GM21423 (cell line): ENCODE results near the gene RAD50.
A peak's percentile ranks its signal among the peaks of the same experiment; 100 is the strongest.
"Not testable (repeated sequence)": the region's sequence is repeated elsewhere in the genome, so short reads cannot be mapped to it uniquely, and the experiment has no call there.

Experiments
- ATAC-seq: cut with Tn5 transposase; IDR thresholded peaks from one replicate; pipeline ENCODE4 v1.9.1; 2021; ENCODE audit warnings: mild to moderate bottlenecking, moderate library complexity; ENCODE audit not compliant: unreplicated experiment

RAD50 gene

GRCh38 chr5:132556763-132557477 lies at the start of gene RAD50:
Gene RAD50 (plus strand): TSS chr5:132556977. CDS start chr5:132557325, 348 bp downstream.
- peak; percentile 96 for ATAC-seq

- no peak for ATAC-seq
Measured at GRCh38 chr5:132510076-132510475, 46.7 kb upstream of the RAD50 start.

GRCh38 chr5:132513618-132514336 lies 43.0 kb upstream of the RAD50 start:
- ATAC-seq: not testable (repeated sequence)

GRCh38 chr5:132522067-132522466 lies 34.7 kb upstream of the RAD50 start:
- not testable (repeated sequence) for ATAC-seq

DNA sequence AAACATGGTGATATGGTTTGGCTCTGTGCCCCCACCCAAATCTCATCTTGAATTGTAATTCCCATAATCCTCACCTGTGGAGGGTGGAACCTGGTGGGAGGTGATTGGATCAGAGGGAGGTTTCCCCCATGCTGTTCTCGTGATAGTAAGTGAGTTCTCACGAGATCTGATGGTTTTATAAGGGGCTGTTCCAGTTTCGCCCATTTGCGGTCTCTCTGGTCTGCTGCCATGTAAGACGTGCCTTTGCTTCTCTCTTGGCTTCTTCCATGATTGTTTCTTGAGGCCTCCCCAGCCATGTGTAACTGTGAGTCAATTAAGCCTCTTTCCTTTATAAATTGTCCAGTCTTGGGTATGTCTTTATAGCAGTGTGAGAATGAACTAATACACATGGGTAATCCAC lies 31.9 kb upstream of the RAD50 start:
- not testable (repeated sequence) for ATAC-seq

- peak; percentile 77 for ATAC-seq
Measured at GRCh38 chr5:132525299-132525724, 31.5 kb upstream of the RAD50 start.

DNA sequence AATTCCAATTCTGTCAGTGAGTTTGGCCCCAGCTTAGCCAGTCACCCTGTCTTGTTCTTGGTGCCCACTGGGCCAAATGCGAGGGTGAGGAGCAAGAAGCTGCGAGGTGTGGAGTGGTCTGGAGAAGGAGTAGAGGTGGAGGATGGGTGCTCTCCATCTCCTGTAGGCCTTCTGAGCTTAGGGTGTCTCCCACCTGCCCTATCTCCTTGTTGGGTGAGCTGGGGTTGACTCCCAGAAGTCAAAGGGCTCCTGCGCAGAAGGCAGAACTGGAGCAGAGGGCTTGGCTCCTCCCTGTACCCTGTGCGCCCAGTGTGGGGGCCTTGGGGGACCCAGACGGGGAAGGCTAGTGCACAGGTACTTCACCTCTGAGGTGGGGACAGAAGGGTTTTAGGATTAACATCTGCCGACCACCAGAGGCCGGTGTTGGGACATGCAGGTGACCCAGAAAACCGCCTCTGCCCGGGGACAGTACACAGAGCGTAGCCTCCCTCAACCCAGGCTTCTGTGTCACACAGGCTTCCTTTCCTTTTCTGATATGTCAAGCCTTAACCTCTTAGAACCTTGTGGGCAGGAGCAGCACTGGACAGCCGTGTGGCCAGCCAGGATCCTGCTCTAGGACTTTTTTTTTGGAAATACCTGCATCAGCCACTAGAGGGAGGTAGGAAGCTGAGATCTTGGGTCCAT lies 30.3 kb upstream of the RAD50 start:
- ATAC-seq: peak; percentile 41

DNA sequence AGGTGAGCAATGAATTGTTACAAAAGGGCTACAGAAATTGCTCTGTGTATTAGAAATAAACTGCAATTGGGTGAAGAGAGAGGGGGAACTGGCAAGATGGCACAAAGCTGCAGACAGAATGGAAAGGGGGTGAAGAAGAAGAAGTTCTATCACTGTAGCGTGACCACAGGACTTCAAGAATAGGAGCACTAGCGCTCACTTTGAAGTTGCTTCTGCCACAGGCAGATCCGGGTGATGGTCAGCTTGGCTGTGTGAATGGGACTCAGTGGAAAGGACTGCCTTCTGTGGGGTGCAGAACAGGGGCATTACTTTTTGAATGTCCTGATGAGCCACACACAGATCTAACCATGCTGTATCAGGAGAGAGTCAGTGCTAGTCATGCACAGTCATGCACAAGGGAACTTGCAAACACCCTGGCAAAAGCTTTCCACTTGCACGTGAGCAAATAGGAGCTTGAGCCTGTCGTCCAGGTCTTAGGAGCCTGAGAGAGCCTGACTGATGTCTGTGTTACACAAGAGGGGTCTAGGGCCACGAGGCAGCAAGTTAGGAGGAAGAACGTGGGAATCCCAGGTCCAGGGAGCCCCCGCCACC lies 29.7 kb upstream of the RAD50 start:
- ATAC-seq: no peak

GRCh38 chr5:132528021-132528420 lies 28.8 kb upstream of the RAD50 start:
- ATAC-seq: no peak

DNA sequence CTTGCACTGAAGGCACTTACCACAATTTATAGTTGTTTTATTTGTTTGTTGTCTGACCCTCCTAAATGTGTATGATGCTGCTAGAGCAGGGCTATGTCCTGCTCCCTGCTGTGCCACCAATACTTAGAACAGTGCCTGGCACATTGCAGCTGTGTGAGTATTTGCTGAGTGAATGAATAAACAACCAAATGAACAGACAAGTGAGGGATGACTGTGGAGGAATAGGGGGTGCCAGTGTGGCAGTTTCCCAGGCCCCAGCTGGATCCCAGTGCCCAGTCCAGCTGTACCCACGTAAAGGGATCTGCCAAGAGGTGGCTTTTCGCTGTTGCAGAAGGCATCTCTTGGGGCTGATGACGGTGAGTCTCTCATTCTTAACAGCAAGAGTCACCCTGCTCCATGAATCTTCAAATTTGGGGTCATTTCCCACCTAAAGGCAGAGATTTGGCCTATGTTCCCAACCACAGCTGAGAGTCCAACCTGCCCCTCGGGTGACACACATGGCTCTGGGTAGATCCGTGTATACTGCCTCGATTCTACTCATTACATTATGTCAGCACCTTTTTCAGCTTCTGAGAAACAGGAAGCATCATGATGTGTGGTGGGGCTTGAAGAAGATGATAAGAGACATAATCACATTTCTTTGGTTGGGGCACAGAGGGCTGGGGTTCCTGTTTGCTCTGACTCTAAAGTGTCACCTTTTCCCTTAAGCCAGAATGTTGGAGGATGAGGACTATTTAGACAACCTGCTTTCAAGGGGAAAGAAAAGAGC lies 27.7 kb upstream of the RAD50 start:
- no peak for ATAC-seq

GRCh38 chr5:132530946-132531345 lies 25.8 kb upstream of the RAD50 start:
- ATAC-seq: no peak

- no peak for ATAC-seq
Measured at GRCh38 chr5:132539716-132540115, 17.1 kb upstream of the RAD50 start.

DNA sequence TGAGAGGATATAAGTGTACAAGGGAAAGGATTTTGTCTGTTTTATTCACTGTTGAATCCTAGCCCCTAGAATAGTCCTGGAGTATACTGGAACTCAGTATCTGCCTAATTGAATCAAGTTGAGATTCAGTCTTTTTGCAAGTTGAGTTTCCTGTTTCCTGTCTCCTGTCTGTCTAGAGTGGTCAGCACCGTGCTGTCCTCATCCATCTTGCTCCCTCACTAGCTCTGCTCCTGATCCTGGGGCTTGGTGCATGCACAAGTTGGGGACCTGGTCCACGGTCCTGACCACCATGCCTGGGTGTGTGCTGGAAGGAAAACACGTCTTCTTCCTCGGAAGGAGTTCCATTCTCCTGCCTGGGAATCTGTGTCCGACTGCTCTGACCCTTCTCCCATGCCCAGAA lies 16.6 kb upstream of the RAD50 start:
- ATAC-seq: no peak

GRCh38 chr5:132540764-132541163 lies 16.0 kb upstream of the RAD50 start:
- ATAC-seq: no peak

- no peak for ATAC-seq
Measured at GRCh38 chr5:132543472-132544201, 13.1 kb upstream of the RAD50 start, which contains the start of gene IL5. Gene IL5 (minus strand): TSS chr5:132543522. CDS start chr5:132543478, 44 bp downstream.

GRCh38 chr5:132546108-132546507 lies 10.7 kb upstream of the RAD50 start:
- no peak for ATAC-seq

GRCh38 chr5:132547269-132547668 lies 9.5 kb upstream of the RAD50 start:
- no peak for ATAC-seq

GRCh38 chr5:132548834-132549233 lies 7.9 kb upstream of the RAD50 start:
- ATAC-seq: not testable (repeated sequence)

DNA sequence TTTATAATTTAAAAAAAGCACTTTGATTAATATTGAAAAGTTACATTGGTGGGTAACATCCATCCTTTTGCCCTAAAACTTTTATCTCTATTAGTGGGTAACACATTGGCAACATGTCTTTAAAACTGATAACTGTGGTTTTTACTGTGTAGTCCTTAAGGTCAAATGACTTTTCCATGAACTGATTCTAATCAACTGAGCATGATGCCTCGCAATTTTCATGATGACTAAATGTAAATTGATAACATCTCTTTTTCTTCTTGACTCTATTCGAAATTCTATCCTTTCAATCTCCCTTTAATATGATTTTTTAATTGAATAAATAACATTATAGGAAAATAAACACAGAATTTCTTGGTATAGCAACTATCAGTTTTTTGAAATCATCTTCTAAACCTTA lies 7.2 kb upstream of the RAD50 start:
- no peak for ATAC-seq
